Upper lobe of left lung (tissue), 4 donors: ENCODE results near the gene NUDT8.

Source experiments
- CTCF ChIP-seq, 6 experiments: fragments of 450-650 bp in 4 of 6; fragments of 200-600 bp in 2 of 6; sonication (generic) in 2 of 6; IDR thresholded peaks; one replicate each; pipeline ENCODE4 v1.5.1; 2016 to 2019; ENCODE audit warnings: antibody characterized with exemption in 6 of 6
- EP300 ChIP-seq, 4 donors: sonication (generic); formaldehyde crosslinking; IDR thresholded peaks; one replicate each; pipeline ENCODE4 v1.5.1; 2017; ENCODE audit warnings: antibody characterized with exemption in 4 of 4, control low read depth in 2 of 4
- POLR2A ChIP-seq, 4 donors: fragments of 450-650 bp; IDR thresholded peaks; one replicate each; pipeline ENCODE4 v1.5.1; 2016 to 2017; ENCODE audit warnings: antibody characterized with exemption in 4 of 4, mild to moderate bottlenecking in 2 of 4
- POLR2AphosphoS5 ChIP-seq, 2 donors: sonication (generic); formaldehyde crosslinking; IDR thresholded peaks; one replicate each; pipeline ENCODE4 v1.5.1; 2017; ENCODE audit warnings: antibody characterized with exemption in 2 of 2

- TF ChIP-seq CTCF (IDR thresholded peaks at IDR 0.05) (no peak), POLR2A (IDR thresholded peaks at IDR 0.05) (no peak), POLR2AphosphoS5 (IDR thresholded peaks at IDR 0.05) (no peak), EP300 (IDR thresholded peaks at IDR 0.05) (no peak)
Observed at GRCh38 chr11:67636962-67637361, 7.2 kb upstream of the NUDT8 start.
